Measurements from ENCODE around the gene SERPINE3.

GRCh38 chr13:51397262-51397941, 57.9 kb downstream of the SERPINE3 start:
- TF ChIP-seq CTCF (IDR thresholded peaks at IDR 0.05) (no peak), POLR2A (IDR thresholded peaks at IDR 0.05) (no peak)
